Mesendoderm (in vitro differentiated cells): ENCODE measurements around the gene CD300E.

Experiments used
- DNase-seq: peaks from one replicate; pipeline ENCODE4 v3.0.0; 2013
- H2AK5ac ChIP-seq: 2 replicates; pipeline ENCODE4 v1.6.1; 2013; ENCODE audit warnings: low read length, inconsistent platforms
- H2BK120ac ChIP-seq: 2 replicates; pipeline ENCODE4 v1.6.1; 2013; ENCODE audit warnings: low read depth, mild to moderate bottlenecking, low read length, moderate library complexity, mixed read lengths
- H2BK15ac ChIP-seq: replicated peaks from 2 replicates; pipeline ENCODE4 v1.6.1; 2013; ENCODE audit warnings: low read depth, mild to moderate bottlenecking, moderate library complexity
- H2BK5ac ChIP-seq: 2 replicates; pipeline ENCODE4 v1.6.1; 2013; ENCODE audit warnings: low read length, inconsistent platforms
- H3K18ac ChIP-seq: 2 replicates; pipeline ENCODE4 v1.6.1; 2013; ENCODE audit warnings: mild to moderate bottlenecking, low read length, mixed read lengths
- H3K23ac ChIP-seq: one replicate; pipeline ENCODE4 v1.6.1; 2013; ENCODE audit warnings: low read length
- H3K27ac ChIP-seq: 2 replicates; pipeline ENCODE4 v1.5.1; 2013; ENCODE audit warnings: low read depth, mild to moderate bottlenecking, inconsistent platforms, low read length, moderate library complexity
- H3K27me3 ChIP-seq: 2 replicates; pipeline ENCODE4 v1.6.1; 2013; ENCODE audit warnings: low read length, control low read depth, mild to moderate bottlenecking, inconsistent platforms; ENCODE audit not compliant: insufficient read depth, poor library complexity
- H3K36me3 ChIP-seq: 2 replicates; pipeline ENCODE4 v1.6.1; 2013; ENCODE audit warnings: low read length, inconsistent platforms; ENCODE audit not compliant: control insufficient read depth, insufficient read depth
- H3K4ac ChIP-seq: one replicate; pipeline ENCODE4 v1.6.1; 2013; ENCODE audit warnings: low read depth, mild to moderate bottlenecking, low read length, moderate library complexity
- H3K4me1 ChIP-seq: 2 replicates; pipeline ENCODE4 v1.6.1; 2013; ENCODE audit warnings: low read depth, low read length, inconsistent platforms; ENCODE audit not compliant: control insufficient read depth
- H3K4me2 ChIP-seq: 2 replicates; pipeline ENCODE4 v1.6.1; 2013; ENCODE audit warnings: low read length
- H3K4me3 ChIP-seq: 2 replicates; pipeline ENCODE4 v1.5.1; 2013; ENCODE audit warnings: mild to moderate bottlenecking, low read length
- H3K56ac ChIP-seq: one replicate; pipeline ENCODE4 v1.6.1; 2013; ENCODE audit warnings: low read length
- H3K79me1 ChIP-seq: 2 replicates; pipeline ENCODE4 v1.6.1; 2013; ENCODE audit warnings: low read length, inconsistent platforms
- H3K79me2 ChIP-seq: 2 replicates; pipeline ENCODE4 v1.6.1; 2013; ENCODE audit warnings: mild to moderate bottlenecking, low read length; ENCODE audit not compliant: control insufficient read depth, insufficient read depth
- H3K9ac ChIP-seq: 2 replicates; pipeline ENCODE4 v1.6.1; 2013; ENCODE audit warnings: low read length, inconsistent platforms
- H4K5ac ChIP-seq: one replicate; pipeline ENCODE4 v1.6.1; 2013; ENCODE audit warnings: low read length
- H4K8ac ChIP-seq: one replicate; pipeline ENCODE4 v1.6.1; 2013; ENCODE audit warnings: low read depth, mild to moderate bottlenecking, control low read depth, low read length, moderate library complexity
- WGBS: extraction: QIAGEN DNeasy Blood & Tissue Kit; methylation state at CpG from one replicate; pipeline ENCODE4 v1.1.7; 2013; ENCODE audit warnings: low lambda C conversion rate, missing lambda C conversion rate; ENCODE audit not compliant: insufficient coverage; ENCODE audit errors: extremely low coverage; 5-methylcytosine and 5-hydroxymethylcytosine counted together

Gene CD300E

GRCh38 chr17:74645010-74645409 is 21.5 kb upstream of the CD300E start:
- peak overlapping the region; percentile 69 for H3K56ac ChIP-seq
- peak overlapping the region; percentile 96 for H2AK5ac ChIP-seq
- H3K27me3 ChIP-seq, result no peaks in the 10 kb centered on the region
- no peak overlapping the region for H4K8ac ChIP-seq
- H3K9ac ChIP-seq, result no peak overlapping the region
- H3K4ac ChIP-seq, result peak overlapping the region; percentile 92
- H3K79me1 ChIP-seq, result no peaks in the 10 kb centered on the region
- peak overlapping the region; percentile 69 for H2BK120ac ChIP-seq
- H3K4me3 ChIP-seq, result no peak overlapping the region
- H3K79me2 ChIP-seq, result no peaks in the 10 kb centered on the region
- no CpG with 5 or more reads among the region's 2 CpGs for WGBS
- H4K5ac ChIP-seq, result peak overlapping the region; percentile 82
- H3K18ac ChIP-seq, result peak overlapping the region; percentile 62
- H3K4me1 ChIP-seq, result peaks cover 22% of the 10 kb centered on the region
- no peak overlapping the region for H3K23ac ChIP-seq
- no peaks in the 10 kb centered on the region for H3K36me3 ChIP-seq
- no peak overlapping the region for H3K4me2 ChIP-seq
- no peak overlapping the region for H2BK15ac ChIP-seq
- peak overlapping the region; percentile 48 for H3K27ac ChIP-seq
- H2BK5ac ChIP-seq, result peak overlapping the region; percentile 97
- no peak for DNase-seq

GRCh38 chr17:74644419-74644818 is 20.9 kb upstream of the CD300E start:
- WGBS, result no CpG with 5 or more reads among the region's 2 CpGs

GRCh38 chr17:74643826-74644225 is 20.3 kb upstream of the CD300E start:
- Histone ChIP-seq H3K4me2 (no peak overlapping the region), H3K56ac (peak overlapping the region; percentile 78), H3K36me3 (no peaks in the 10 kb centered on the region), H3K23ac (no peak overlapping the region), H3K4me3 (no peak overlapping the region), H3K27ac (peak overlapping the region; percentile 55), H3K27me3 (no peaks in the 10 kb centered on the region), H3K79me1 (no peaks in the 10 kb centered on the region), H3K79me2 (no peaks in the 10 kb centered on the region), H2BK15ac (no peak overlapping the region), H3K4ac (no peak overlapping the region), H2BK120ac (no peak overlapping the region), H2AK5ac (peak overlapping the region; percentile 2), H3K4me1 (peaks cover 22% of the 10 kb centered on the region), H2BK5ac (peak overlapping the region; percentile 72), H4K8ac (no peak overlapping the region), H3K18ac (no peak overlapping the region), H4K5ac (peak overlapping the region; percentile 14), H3K9ac (peak overlapping the region; percentile 33)
- peak; percentile 65 for DNase-seq

More at GRCh38 chr17:74644419-74644818, 20.9 kb upstream of the CD300E start:
- Histone ChIP-seq H3K27ac (peak overlapping the region; percentile 48), H3K79me1 (no peaks in the 10 kb centered on the region), H3K4me3 (no peak overlapping the region), H2AK5ac (peak overlapping the region; percentile 96), H3K4me2 (no peak overlapping the region), H3K4ac (peak overlapping the region; percentile 92), H3K27me3 (no peaks in the 10 kb centered on the region), H3K18ac (peak overlapping the region; percentile 62), H2BK120ac (no peak overlapping the region), H3K56ac (peak overlapping the region; percentile 69), H3K36me3 (no peaks in the 10 kb centered on the region), H3K9ac (no peak overlapping the region), H3K79me2 (no peaks in the 10 kb centered on the region), H3K4me1 (peaks cover 22% of the 10 kb centered on the region), H4K8ac (no peak overlapping the region), H2BK15ac (no peak overlapping the region), H4K5ac (peak overlapping the region; percentile 82), H2BK5ac (peak overlapping the region; percentile 97), H3K23ac (no peak overlapping the region)
- DNase-seq, result no peak

DNA sequence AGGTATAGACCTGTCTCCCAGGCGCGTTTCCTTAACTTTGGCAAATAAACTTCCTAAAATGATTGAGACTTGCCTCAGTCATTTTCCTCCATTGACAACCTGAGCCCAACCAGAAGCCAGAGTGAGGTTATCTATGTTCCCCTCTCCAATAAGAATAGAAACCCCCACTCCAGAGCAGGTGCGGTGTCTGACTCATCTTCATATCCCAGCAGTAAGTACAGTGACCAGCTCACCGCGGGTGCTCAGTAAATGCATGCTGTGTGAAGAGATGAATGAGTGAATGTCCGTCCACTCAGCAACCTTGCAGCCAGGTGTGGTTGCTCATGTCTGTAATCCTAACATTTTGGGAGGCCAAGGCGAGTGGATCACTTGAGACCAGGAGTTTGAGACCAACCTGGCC is 19.5 kb upstream of the CD300E start:
- Histone ChIP-seq H3K4me1 (peaks cover 22% of the 10 kb centered on the region), H3K23ac (no peak overlapping the region), H3K9ac (no peak overlapping the region), H3K4me3 (no peak overlapping the region), H4K8ac (no peak overlapping the region), H2BK120ac (no peak overlapping the region), H2BK5ac (peak overlapping the region; percentile 55), H3K27me3 (no peaks in the 10 kb centered on the region), H2BK15ac (no peak overlapping the region), H3K36me3 (no peaks in the 10 kb centered on the region), H3K18ac (no peak overlapping the region), H3K4me2 (no peak overlapping the region), H2AK5ac (no peak overlapping the region), H3K4ac (peak overlapping the region; percentile 86), H3K79me2 (no peaks in the 10 kb centered on the region), H4K5ac (no peak overlapping the region), H3K56ac (peak overlapping the region; percentile 45), H3K79me1 (no peaks in the 10 kb centered on the region), H3K27ac (peak overlapping the region; percentile 13)
- DNase-seq, result peak; percentile 53
- WGBS, result no CpG with 5 or more reads among the region's 7 CpGs

DNA sequence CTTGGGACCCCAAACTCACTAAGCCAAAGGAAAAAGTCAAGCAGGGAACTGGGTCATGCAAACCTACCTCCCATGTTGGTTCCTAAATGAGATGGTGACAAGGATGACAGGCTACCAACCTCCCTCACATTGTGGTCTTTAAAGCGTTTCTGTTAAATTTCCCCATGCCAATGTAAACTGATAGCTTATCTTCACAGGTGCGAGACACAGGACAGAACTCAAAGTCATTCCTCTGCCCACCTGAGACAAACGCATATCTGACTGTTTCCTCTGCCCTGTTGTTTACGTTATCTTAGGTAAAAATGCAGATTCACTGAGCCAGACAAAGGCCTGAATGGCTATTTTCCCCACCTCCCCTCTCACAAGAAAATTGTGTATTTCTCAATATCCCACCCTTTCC is 19.0 kb upstream of the CD300E start:
- H3K79me2 ChIP-seq, result no peaks in the 10 kb centered on the region
- no peaks in the 10 kb centered on the region for H3K36me3 ChIP-seq
- WGBS, result no CpG with 5 or more reads among the region's 4 CpGs
- no peak overlapping the region for H2BK15ac ChIP-seq
- peak overlapping the region; percentile 96 for H2BK5ac ChIP-seq
- no peaks in the 10 kb centered on the region for H3K79me1 ChIP-seq
- no peak overlapping the region for H2AK5ac ChIP-seq
- no peak overlapping the region for H4K8ac ChIP-seq
- no peak overlapping the region for H2BK120ac ChIP-seq
- no peak overlapping the region for H3K4ac ChIP-seq
- no peaks in the 10 kb centered on the region for H3K27me3 ChIP-seq
- no peak overlapping the region for H4K5ac ChIP-seq
- peak; percentile 87 for DNase-seq
- no peak overlapping the region for H3K4me3 ChIP-seq
- H3K18ac ChIP-seq, result peak overlapping the region; percentile 46
- H3K23ac ChIP-seq, result no peak overlapping the region
- peaks cover 25% of the 10 kb centered on the region for H3K4me1 ChIP-seq
- H3K4me2 ChIP-seq, result peak overlapping the region; percentile 21
- peak overlapping the region; percentile 81 for H3K56ac ChIP-seq
- H3K9ac ChIP-seq, result peak overlapping the region; percentile 62
- H3K27ac ChIP-seq, result peak overlapping the region; percentile 92

- H3K27me3 ChIP-seq, result no peaks in the 10 kb centered on the region
- peak overlapping the region; percentile 92 for H3K18ac ChIP-seq
- DNase-seq, result no peak
- no peak overlapping the region for H2BK15ac ChIP-seq
- peak overlapping the region; percentile 81 for H3K56ac ChIP-seq
- H2BK120ac ChIP-seq, result peak overlapping the region; percentile 74
- no peaks in the 10 kb centered on the region for H3K79me2 ChIP-seq
- peak overlapping the region; percentile 18 for H3K23ac ChIP-seq
- H3K4me3 ChIP-seq, result no peak overlapping the region
- H3K4ac ChIP-seq, result no peak overlapping the region
- H3K4me2 ChIP-seq, result peak overlapping the region; percentile 21
- H2AK5ac ChIP-seq, result peak overlapping the region; percentile 40
- H4K5ac ChIP-seq, result peak overlapping the region; percentile 40
- H3K4me1 ChIP-seq, result peaks cover 25% of the 10 kb centered on the region
- H3K27ac ChIP-seq, result peak overlapping the region; percentile 92
- no CpG with 5 or more reads among the region's 2 CpGs for WGBS
- peak overlapping the region; percentile 96 for H2BK5ac ChIP-seq
- H3K79me1 ChIP-seq, result no peaks in the 10 kb centered on the region
- no peak overlapping the region for H4K8ac ChIP-seq
- H3K36me3 ChIP-seq, result no peaks in the 10 kb centered on the region
- H3K9ac ChIP-seq, result peak overlapping the region; percentile 62
These were observed 18.4 kb upstream of the CD300E start for GRCh38 chr17:74641958-74642298.
